Kidney epithelial cell (primary cell): ENCODE measurements around the gene LRRC3B. TPM values are rescaled to one million over a fixed set of nuclear protein-coding genes. Genes with fewer than 3 reads are reported as not detected.
A peak's percentile ranks its signal among the peaks of the same experiment; 100 is the strongest.

Experiments used
- DNase-seq: peaks from one replicate; pipeline ENCODE4 v3.0.0-alpha.2; 2010; ENCODE audit warnings: low read depth
- H3K27me3 ChIP-seq: 2 replicates; pipeline ENCODE4 v1.6.0; 2011; ENCODE audit warnings: low read length; ENCODE audit not compliant: control insufficient read depth, insufficient read depth
- H3K36me3 ChIP-seq: 2 replicates; pipeline ENCODE4 v1.5.1; 2011; ENCODE audit warnings: low read length; ENCODE audit not compliant: control insufficient read depth, insufficient read depth
- H3K4me3 ChIP-seq: 2 replicates; pipeline ENCODE4 v1.5.1; 2011; ENCODE audit warnings: low read depth, mild to moderate bottlenecking, control low read depth, low read length
- total RNA-seq: library from RNA; depleted of rRNA; stranded (reverse); fragments of >200 nt; gene quantifications from 2 replicates; pipeline ENCODE4 v1.2.3, GENCODE V29; 2015
- TF ChIP-seq, protein P1 (sequence below): IDR thresholded peaks from 2 replicates; pipeline ENCODE4 v1.5.1; 2011; ENCODE audit warnings: mild to moderate bottlenecking, moderate library complexity, low read length, control low read depth, inconsistent platforms; ENCODE audit not compliant: insufficient read depth, poor library complexity, severe bottlenecking

Gene LRRC3B
- total RNA-seq, 1 donor from 2014 or later: not detected

DNA sequence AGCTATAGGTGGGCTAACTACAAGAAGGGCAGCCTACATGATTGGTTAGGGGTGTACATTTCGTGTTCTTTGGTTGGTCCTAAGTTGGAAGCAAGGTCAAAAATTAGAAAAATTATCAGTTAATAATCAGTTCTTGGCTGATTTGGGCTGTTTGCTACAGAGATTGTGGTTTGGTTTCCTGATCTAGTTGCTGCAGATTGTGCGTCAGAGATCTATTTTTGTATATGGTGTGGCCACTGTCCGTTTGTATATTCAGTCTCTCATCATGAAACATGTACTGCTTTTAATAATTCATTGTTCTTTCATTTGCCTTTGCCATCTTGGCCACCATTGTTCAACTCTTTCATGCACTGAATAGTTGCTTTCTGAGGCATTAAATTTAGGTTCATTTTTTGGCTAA lies 80.9 kb downstream of the LRRC3B start:
- DNase-seq: no peak
- no peaks in the 10 kb centered on the region for H3K27me3 ChIP-seq
- H3K36me3 ChIP-seq: no peaks in the 10 kb centered on the region
- TF ChIP-seq, protein P1, sequence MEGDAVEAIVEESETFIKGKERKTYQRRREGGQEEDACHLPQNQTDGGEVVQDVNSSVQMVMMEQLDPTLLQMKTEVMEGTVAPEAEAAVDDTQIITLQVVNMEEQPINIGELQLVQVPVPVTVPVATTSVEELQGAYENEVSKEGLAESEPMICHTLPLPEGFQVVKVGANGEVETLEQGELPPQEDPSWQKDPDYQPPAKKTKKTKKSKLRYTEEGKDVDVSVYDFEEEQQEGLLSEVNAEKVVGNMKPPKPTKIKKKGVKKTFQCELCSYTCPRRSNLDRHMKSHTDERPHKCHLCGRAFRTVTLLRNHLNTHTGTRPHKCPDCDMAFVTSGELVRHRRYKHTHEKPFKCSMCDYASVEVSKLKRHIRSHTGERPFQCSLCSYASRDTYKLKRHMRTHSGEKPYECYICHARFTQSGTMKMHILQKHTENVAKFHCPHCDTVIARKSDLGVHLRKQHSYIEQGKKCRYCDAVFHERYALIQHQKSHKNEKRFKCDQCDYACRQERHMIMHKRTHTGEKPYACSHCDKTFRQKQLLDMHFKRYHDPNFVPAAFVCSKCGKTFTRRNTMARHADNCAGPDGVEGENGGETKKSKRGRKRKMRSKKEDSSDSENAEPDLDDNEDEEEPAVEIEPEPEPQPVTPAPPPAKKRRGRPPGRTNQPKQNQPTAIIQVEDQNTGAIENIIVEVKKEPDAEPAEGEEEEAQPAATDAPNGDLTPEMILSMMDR: no peak
- H3K4me3 ChIP-seq: no peak overlapping the region

DNA sequence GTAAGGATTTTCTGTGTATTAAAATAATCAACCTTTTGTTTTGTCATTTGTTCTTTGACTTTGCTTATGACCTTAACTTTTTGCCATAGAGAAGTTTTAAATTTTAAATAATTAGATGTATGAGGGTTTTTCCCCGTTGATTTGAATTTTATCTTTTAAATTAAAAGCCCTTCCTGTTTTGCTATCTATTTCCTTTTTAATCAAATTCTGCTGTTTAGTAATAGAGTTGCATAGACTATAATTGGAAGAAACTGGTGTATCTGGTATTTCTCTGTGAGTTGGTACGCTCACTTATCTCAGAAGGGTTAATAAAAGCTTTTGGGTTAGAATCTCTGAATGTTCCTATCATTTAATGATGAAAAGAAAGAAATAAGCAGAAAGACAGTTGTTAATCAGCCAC lies 82.2 kb downstream of the LRRC3B start:
- no peak for DNase-seq
- TF ChIP-seq, protein P1: no peak
- Histone ChIP-seq H3K36me3 (no peaks in the 10 kb centered on the region), H3K27me3 (no peaks in the 10 kb centered on the region), H3K4me3 (no peak overlapping the region)

DNA sequence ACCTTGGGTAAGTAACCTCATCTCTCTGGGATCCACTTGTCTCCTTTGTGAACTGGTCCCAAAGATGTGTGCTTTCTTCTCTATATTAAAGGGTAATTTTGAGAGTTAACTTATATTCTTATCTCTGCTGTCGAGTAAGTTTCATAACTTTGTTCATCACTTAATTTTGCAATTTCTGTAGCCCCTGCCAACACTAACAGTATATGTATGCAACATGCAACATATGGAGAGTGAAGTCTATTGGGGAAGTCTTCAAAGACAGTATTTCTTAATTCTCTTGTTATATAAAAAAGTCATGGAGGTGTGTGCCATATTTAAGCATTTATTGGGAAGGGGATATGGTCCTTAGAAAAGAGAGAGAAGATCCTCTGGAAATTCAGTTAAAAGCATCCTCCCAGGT lies 85.9 kb downstream of the LRRC3B start:
- Histone ChIP-seq H3K27me3 (no peaks in the 10 kb centered on the region), H3K4me3 (no peak overlapping the region), H3K36me3 (no peaks in the 10 kb centered on the region)
- TF ChIP-seq, protein P1: no peak
- no peak for DNase-seq

DNA sequence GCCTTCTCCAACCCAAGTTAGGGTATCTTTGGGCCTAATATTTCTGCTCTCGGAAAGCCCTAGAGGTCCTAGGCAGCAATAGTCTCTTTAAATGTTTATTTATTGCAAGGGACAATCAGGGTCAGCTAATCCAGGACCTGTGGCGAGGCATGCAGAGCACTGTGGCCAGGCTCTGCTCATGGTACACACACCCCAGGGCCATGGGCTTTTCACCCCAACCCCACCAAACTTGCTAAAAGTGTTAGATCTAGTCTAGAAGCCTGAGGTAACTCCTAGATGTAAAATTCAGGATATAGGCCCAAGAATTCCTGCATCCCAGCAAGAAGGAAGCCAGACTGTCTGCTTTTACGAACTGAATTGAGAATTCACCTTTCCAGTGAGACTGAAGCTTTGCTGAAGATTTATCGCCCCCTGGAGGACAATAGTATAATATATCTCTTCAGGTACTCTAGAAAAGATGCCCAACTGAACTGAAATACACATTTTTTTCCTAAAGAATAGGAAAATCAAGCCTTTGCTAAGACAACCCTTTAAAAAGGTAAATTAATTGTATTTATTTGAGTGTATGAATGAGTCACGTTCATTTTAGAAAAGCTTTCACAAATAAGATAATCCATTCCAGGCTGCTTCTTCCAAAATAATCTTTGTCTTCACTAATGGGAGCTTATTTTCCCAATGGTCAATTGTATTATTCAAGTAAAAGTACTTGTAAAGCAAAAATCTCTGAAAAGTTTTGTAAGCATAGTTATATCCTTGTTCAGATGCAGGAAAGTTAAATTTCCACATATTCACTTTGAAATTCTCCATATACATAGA lies 89.8 kb downstream of the LRRC3B start:
- Histone ChIP-seq H3K36me3 (no peaks in the 10 kb centered on the region), H3K4me3 (no peak overlapping the region), H3K27me3 (no peaks in the 10 kb centered on the region)
- TF ChIP-seq, protein P1: peak; percentile 53
- no peak for DNase-seq

DNA sequence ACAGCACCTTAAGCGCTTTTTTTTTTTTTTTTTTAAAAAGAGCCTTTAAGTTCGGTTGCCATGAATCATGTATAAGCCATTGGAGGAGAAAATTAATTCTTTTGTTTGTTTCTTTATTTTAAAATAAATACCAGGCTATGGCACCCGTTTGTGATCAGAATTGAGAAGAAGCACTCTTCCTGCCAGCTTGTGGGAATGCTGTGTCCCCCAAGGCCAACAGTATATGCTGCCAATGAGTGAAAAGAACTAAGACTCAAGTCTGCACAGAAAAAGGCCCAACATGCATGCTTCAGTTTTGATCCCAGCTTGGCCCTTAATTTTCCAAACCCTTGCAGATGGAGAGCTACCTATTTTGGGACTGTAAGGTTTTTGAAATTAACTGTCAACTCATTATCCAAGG lies 90.5 kb downstream of the LRRC3B start:
- TF ChIP-seq, protein P1: no peak

DNA sequence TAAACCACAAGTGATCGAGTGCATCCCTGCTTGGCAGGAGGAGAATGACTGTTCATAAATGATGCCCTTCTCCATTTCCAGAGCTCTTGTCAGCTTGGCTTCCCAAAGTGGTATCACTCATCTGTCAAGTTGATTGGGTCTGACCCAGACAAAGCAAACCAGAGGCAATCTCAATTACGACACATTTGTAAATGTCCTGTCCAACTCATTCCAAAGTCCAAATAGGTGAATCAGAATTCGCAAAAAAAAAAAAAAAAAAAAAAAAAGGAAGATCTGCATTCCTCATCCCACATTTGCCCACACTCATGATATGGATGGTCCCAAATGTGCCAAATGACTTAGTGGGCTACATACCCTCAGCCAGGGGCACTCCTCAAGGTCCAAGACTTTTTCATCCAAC lies 91.9 kb downstream of the LRRC3B start:
- no peaks in the 10 kb centered on the region for H3K36me3 ChIP-seq
- no peak for DNase-seq
- no peak overlapping the region for H3K4me3 ChIP-seq
- TF ChIP-seq, protein P1: no peak
- no peaks in the 10 kb centered on the region for H3K27me3 ChIP-seq

More for the DNA sequence above, 90.5 kb downstream of the LRRC3B start:
- H3K36me3 ChIP-seq: no peaks in the 10 kb centered on the region
- no peaks in the 10 kb centered on the region for H3K27me3 ChIP-seq
- no peak for DNase-seq
- H3K4me3 ChIP-seq: no peak overlapping the region
